ENCODE measurements around the gene SHMT1. TPM values are rescaled to one million over a fixed set of nuclear protein-coding genes. Genes with fewer than 3 reads are reported as not detected.
"Not testable (repeated sequence)": the region's sequence is repeated elsewhere in the genome, so short reads cannot be mapped to it uniquely, and the experiment has no call there.

SHMT1 gene
- total RNA-seq, 1 donor from 2014 or later = 13.0 TPM

DNA sequence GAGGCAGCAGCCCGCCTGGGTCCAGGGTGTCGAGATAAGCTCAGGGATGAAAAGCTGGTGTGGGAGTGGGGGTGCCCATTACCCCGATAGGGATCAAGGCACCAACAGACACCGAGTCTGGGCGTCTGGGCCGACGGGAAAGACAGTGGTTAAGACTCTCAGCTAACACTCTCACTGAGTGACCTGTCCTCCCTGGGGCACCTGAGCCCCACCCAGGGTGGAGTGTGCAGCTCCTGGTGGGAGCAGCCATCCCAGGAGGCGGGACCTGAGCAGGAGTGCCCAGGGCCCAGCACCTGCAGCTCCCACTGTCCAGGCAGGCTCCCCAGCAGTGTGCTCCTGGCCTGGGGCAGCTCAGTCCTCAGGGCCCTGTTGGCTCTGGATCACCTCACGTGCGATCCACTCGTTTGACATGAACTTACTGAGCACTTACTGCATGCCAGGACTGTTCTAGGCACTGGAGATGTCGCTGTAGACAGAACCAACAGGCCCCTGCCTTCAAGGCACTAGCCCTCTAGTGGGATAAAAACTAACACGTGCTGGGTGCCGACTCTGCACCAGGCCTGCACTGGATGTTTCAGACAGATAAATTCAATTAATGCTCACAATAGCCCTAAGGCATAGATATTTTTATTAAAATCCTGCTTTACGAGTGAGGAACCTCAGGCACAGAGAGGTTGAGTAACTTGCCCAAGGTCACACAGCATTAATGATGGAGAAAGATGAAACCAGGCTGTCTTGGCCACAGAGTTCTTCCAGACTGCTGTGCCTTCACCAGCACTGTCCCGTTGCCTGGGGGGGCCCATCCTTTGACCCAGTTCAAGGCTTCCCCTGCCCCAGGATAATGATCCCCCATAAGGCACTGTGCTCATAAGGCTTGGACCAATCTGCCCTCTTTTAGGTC is 16.1 kb upstream of the SHMT1 start:
- Histone ChIP-seq H3K36me3 (ENCODE audit: control insufficient read depth, insufficient read depth, low read length) (no peaks in the 10 kb centered on the region), H3K27me3 (ENCODE audit: control insufficient read depth, insufficient read depth, low read length) (peaks cover 28% of the 10 kb centered on the region), H3K4me3 (ENCODE audit: low read depth, low read length) (no peak overlapping the region)
- TF ChIP-seq, protein P1, sequence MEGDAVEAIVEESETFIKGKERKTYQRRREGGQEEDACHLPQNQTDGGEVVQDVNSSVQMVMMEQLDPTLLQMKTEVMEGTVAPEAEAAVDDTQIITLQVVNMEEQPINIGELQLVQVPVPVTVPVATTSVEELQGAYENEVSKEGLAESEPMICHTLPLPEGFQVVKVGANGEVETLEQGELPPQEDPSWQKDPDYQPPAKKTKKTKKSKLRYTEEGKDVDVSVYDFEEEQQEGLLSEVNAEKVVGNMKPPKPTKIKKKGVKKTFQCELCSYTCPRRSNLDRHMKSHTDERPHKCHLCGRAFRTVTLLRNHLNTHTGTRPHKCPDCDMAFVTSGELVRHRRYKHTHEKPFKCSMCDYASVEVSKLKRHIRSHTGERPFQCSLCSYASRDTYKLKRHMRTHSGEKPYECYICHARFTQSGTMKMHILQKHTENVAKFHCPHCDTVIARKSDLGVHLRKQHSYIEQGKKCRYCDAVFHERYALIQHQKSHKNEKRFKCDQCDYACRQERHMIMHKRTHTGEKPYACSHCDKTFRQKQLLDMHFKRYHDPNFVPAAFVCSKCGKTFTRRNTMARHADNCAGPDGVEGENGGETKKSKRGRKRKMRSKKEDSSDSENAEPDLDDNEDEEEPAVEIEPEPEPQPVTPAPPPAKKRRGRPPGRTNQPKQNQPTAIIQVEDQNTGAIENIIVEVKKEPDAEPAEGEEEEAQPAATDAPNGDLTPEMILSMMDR (IDR thresholded peaks at IDR 0.05; ENCODE audit: insufficient read depth, low read length, poor library complexity, severe bottlenecking) = no peak
- DNase-seq (ENCODE audit: low read depth) = no peak

DNA sequence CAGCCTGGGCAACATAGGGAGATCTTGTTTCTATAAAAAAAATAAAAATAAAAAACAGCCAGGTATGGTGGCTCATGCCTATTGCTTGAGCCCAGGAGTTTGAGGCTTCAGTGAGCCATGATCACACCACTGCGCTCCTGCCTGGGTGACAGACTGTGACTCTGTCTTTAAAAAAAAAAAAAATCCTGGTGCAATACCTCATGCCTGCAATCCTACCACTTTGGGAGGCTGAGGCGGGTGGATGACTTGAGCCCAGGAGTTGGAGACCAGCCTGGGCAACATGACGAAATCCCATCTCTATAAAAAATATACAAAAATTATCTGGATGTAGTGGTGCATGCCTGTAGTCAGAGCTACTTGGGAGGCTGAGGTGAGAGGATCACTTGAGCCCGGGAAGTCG is 15.3 kb upstream of the SHMT1 start:
- H3K36me3 ChIP-seq (ENCODE audit: control insufficient read depth, insufficient read depth, low read length); H3K4me3 ChIP-seq (ENCODE audit: low read depth, low read length); DNase-seq (ENCODE audit: low read depth): not testable (repeated sequence)
- H3K27me3 ChIP-seq (ENCODE audit: control insufficient read depth, insufficient read depth, low read length) = peaks cover 25% of the 10 kb centered on the region

DNA sequence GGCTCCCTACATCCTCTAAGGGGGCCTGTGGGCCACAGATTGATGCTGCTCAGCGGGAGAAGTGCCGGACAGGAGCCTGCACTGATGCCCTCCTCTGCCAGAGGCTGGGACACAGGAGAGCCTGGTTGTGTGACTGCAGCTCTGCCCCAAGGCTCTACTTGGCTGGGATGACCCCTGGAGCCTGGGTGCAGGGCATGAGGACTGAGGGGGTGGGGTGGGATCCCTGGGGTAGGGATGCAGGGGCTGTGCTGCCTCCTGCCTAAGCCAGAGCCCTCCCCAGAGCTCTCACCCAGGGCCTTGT is 14.8 kb upstream of the SHMT1 start:
- Histone ChIP-seq H3K36me3 (ENCODE audit: control insufficient read depth, insufficient read depth, low read length) (no peaks in the 10 kb centered on the region), H3K27me3 (ENCODE audit: control insufficient read depth, insufficient read depth, low read length) (peaks cover 22% of the 10 kb centered on the region), H3K4me3 (ENCODE audit: low read depth, low read length) (no peak overlapping the region)
- DNase-seq (ENCODE audit: low read depth) = no peak
- TF ChIP-seq, protein P1 (IDR thresholded peaks at IDR 0.05; ENCODE audit: insufficient read depth, low read length, poor library complexity, severe bottlenecking) = no peak

DNA sequence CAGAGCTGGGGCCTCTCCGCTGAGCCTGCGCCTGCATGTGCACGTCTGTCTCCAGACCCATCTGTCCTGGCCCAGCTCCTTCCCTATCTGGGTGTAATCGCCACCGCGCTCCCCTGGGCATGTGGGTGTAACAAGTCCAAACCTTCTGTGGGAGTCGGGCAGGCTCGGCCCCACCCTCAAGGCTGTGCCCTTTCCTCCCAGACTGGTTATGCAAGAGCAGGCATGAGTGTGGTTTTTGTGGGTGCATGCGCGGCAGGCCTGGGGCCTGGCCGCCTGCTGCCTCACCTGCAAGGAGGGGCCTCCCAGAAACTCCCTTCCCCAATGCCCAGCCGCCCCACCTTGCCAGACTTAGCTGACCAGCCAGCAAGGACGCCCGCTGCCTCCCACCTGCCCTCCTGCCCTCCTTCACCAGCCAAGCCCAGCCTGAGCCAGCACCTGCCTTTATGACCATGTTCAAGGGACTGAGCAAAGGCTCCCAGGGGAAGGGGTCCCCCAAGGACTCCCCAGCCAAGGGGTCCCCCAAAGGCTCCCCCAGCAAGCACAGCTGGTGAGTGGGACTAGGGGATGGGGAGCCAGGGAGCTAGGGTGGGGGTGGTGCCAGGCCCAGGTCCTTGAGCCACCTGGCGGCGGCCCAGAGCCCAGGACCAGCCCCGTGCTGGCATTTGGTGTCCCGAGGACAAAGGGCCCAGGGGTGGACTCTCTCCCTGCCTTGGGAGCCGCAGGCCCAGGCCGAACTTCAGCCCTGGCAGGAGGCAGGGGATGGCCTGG is 14.3 kb upstream of the SHMT1 start, which contains the start of gene EVPLL:
EVPLL (plus strand) TSS at position 342 of the 768 bp plus-strand sequence. CDS start 3,160 bp downstream, outside the sequence.
- peaks cover 16% of the 10 kb centered on the region for H3K27me3 ChIP-seq (ENCODE audit: control insufficient read depth, insufficient read depth, low read length)
- H3K36me3 ChIP-seq (ENCODE audit: control insufficient read depth, insufficient read depth, low read length) = no peaks in the 10 kb centered on the region
- TF ChIP-seq, protein P1 (IDR thresholded peaks at IDR 0.05; ENCODE audit: insufficient read depth, low read length, poor library complexity, severe bottlenecking) = peak; percentile 28
- no peak within 1 kb of the TSS for H3K4me3 ChIP-seq (ENCODE audit: low read depth, low read length)
- DNase-seq (ENCODE audit: low read depth) = peak; percentile 31

DNA sequence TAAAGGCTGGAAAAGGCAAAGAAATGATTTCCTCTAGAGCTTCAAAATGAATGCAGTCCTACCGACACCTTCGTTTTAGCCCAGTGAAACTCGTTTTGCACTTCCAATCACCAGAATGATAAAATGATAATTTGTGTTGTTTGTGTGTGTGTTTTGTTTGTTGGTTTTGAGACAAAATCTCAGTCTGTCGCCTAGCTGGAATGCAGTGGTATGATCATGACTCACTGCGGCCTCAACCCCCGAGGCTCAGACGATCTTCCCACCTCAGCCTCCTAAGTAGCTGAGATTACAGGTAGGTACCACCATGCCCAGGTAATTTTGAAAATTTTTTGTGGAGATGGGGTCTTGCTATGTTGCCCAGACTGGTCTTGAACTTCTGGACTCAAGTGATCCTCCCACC is 10.9 kb upstream of the SHMT1 start:
- no peak overlapping the region for H3K4me3 ChIP-seq (ENCODE audit: low read depth, low read length)
- no peak for DNase-seq (ENCODE audit: low read depth)
- no peaks in the 10 kb centered on the region for H3K27me3 ChIP-seq (ENCODE audit: control insufficient read depth, insufficient read depth, low read length)
- TF ChIP-seq, protein P1 (IDR thresholded peaks at IDR 0.05; ENCODE audit: insufficient read depth, low read length, poor library complexity, severe bottlenecking) = no peak
- no peaks in the 10 kb centered on the region for H3K36me3 ChIP-seq (ENCODE audit: control insufficient read depth, insufficient read depth, low read length)

DNA sequence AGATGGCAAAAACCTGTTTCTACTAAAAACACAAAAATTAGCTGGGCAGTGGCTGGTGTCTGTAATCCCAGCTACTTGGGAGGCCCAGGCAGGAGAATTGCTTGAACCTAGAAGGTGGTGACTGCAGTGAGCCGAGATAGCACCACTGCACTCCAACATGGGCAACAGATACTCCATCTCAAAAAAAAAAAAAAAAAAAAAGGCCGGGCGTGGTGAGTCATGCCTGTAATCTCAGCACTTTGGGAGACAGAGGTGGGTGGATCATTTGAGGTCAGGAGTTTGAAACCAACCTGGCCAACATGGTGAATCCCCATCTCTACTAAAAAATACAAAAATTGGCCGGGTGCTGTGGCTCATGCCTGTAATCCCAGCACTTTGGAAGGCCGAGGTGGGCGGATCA is 9.8 kb upstream of the SHMT1 start:
- not testable (repeated sequence) for H3K27me3 ChIP-seq (ENCODE audit: control insufficient read depth, insufficient read depth, low read length); H3K36me3 ChIP-seq (ENCODE audit: control insufficient read depth, insufficient read depth, low read length); DNase-seq (ENCODE audit: low read depth); H3K4me3 ChIP-seq (ENCODE audit: low read depth, low read length)
